NCI-H345 (cell line): ENCODE results near the gene MRPL36.
"Not testable (repeated sequence)": the region's sequence is repeated elsewhere in the genome, so short reads cannot be mapped to it uniquely, and the experiment has no call there.

Experiments used
- DNase-seq: peaks from one replicate; lab custom pipeline; 2025; lab: John Stamatoyannopoulos, UW

MRPL36 gene

GRCh38 chr5:1832511-1833250 is 33.0 kb upstream of the MRPL36 start:
- DNase-seq: no peak

GRCh38 chr5:1831677-1832313 is 32.2 kb upstream of the MRPL36 start:
- no peak for DNase-seq

GRCh38 chr5:1831257-1831656 is 31.6 kb upstream of the MRPL36 start:
- DNase-seq: no peak

- no peak for DNase-seq
These were observed 31.1 kb upstream of the MRPL36 start for GRCh38 chr5:1830571-1831228.

DNA sequence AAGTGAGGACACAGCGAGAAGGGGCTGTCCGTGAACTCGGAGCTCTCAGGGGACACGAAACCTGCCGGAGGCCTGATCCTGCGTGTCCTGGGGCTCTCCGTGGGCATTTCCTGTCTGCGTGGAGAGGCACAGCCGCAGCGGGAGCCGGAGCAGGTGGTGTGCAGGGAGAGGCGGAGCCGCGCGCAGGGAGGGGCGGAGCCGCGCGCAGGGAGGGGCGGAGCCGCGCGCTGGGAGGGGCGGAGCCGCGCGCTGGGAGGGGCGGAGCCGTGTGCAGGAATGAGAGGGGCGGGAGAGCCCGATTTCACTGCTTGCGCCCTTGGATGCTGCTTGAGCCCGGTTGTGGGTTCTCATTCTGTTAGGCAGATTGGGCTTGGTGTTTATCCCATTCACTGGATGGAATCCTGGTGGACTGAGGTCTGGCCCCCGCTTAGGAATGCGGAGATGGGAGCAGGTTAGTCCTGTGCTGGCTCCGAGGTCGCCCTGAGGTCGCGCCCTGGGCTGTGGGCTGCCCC is 28.3 kb upstream of the MRPL36 start:
- DNase-seq: no peak

- DNase-seq: no peak
These were observed 27.6 kb upstream of the MRPL36 start for GRCh38 chr5:1827025-1827885.

DNA sequence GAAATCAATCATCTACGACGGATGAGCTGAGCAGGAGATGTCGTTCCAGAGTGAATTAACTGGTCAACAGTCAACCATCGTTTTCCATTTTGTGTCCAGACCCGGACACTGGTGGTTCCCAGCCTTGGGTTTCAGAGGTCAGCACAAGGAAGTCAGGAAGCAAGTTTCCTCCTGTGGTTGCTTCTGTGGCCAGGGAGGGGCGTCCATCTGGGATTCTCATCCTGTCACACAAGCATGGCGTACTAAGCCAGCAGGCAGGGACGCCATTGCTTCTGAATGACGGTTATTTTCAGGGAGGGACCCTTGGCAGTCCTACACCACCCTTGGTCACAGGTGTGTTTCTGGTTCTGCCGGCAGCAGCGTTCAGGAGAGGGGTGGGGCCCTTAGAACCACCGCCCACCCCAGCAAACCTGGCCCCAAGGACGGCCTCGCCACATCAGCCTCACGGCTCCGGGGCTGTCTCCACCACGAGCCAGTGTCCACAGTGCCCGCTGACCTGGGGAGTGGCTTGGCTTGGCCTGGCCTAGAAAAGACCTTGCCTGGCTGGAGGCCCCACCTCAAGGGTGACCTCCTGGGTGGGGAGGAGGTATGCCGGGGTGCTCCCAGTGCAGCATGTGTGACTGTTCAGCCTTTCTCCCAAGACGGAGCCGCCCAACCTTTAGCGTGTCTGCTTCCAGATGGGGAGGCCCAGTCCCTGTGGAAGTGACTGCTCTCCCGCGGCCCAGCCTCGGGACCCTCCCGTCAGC is 26.8 kb upstream of the MRPL36 start:
- no peak for DNase-seq

GRCh38 chr5:1824903-1825841 is 25.5 kb upstream of the MRPL36 start:
- DNase-seq: no peak

GRCh38 chr5:1824109-1824821 is 24.6 kb upstream of the MRPL36 start:
- no peak for DNase-seq

- no peak for DNase-seq
These were observed 23.9 kb upstream of the MRPL36 start for GRCh38 chr5:1823381-1824034.

DNA sequence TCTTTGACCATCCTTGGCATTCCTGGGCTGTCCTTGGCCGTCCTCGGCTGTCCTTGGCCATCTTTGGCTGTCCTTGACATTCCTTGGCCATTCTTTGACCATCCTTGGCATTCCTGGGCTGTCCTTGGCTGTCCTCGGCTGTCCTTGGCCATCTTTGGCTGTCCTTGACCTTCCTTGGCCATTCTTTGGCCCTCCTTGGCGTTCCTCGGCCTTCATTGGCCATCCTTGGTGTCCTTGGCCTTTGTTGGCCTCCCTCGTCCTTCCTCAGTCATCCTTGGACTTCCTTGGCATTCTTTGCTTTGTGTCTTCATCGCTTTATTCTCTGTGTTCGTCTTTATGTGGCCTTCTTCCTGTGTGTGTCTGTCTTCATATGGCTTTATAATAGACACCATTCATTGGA is 22.2 kb upstream of the MRPL36 start:
- DNase-seq: no peak

GRCh38 chr5:1820926-1821325 is 21.3 kb upstream of the MRPL36 start:
- DNase-seq: no peak

DNA sequence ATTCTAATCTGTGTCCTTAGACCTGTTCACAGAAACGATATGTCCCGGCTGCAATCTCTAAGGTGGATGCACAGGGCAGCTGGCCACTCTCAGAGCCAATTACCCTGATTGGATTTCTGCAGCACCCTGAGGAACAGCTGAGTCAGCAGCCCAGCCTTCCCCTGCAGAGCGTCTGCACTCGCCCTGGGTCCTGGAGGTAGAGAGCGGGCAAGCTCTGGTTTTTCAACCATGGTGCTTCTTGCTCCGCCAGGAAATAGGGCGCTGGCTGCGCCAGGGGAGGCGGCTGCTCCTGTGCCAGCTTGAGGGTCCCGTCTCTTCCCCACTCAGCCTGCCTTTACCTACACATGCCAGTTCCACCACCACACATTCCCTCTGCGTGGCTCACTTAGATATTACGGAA is 20.7 kb upstream of the MRPL36 start:
- no peak for DNase-seq

- no peak for DNase-seq
These were observed 19.8 kb upstream of the MRPL36 start for GRCh38 chr5:1819458-1819857.

DNA sequence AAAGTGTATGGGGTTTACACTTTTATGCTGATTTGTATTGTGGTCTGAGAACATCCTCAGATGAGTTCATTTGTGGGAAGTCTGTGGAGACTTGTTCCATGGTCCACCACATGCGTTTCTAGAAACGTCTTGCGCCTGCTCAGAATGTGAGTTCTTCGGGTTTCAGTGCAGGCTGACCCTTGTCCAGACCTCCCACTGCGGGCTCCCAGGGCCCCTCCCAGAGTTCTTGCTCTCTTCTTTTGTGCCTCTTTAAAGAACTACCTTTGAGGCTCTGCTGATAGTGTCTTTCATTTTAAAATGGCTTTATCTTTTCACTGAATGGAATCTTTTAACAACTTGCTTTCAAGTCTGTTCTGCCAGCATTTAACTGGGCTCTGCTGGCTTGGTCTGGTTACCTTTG is 19.1 kb upstream of the MRPL36 start:
- no peak for DNase-seq

DNA sequence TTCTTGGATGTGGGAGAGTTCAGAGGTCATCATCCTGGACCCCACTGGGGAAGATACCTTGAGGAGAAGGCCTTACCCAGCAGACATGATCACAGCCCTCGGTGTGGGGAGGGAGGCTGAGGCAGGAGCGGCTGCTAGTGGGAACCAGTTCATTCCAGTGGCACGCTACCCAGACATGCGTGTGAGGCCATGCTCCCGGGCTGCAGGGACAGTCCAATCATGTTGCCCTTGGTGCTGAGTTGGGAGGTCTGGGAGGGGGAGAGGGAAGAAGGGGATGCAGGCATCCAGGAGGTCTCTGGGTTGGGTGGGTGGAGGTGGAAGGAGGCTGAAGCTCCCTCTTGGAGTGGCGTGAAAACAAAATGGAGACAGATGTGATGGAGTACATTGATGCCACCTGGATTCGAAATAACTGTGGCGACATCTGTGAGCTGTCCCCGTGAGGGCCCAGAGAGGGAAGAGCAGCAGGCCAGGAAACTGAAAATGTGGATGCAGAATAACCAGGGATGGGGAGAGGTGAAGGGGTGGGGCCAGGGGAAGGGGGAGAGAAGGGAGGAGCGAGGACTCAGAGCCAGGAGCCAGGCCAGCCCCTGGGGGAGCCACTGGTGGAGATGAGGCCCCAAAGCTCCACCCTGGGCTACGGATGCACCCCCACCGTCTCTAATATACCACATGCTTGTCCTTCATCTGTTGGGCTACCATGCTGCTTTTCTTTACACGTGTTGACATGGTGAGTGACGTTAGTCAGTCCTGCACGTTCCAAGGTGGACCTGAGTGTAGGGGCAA is 17.8 kb upstream of the MRPL36 start:
- DNase-seq: no peak

DNA sequence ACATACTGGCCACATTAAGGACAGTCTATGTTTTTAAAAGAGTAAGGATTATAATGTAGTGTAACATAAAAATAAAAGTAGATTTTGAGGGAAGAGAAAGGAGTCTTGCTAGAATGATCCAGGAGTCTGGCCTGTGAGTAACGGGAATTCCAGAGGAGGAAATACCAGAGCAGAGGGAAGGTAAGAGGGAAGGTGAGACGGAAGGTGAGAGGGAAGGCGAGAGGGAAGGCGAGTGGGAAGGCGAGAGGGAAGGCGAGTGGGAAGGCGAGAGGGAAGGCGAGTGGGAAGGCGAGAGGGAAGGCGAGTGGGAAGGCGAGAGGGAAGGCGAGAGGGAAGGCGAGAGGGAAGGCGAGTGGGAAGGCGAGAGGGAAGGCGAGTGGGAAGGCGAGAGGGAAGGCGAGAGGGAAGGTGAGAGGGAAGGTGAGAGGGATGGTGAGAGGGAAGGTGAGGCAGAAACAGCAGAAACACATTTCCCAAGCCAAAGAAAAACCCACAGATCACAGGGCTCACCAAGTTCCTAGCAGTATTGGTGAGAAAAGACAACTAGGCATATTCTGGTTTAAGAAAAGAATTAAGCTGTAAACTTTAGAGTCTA is 17.0 kb upstream of the MRPL36 start:
- not testable (repeated sequence) for DNase-seq

DNA sequence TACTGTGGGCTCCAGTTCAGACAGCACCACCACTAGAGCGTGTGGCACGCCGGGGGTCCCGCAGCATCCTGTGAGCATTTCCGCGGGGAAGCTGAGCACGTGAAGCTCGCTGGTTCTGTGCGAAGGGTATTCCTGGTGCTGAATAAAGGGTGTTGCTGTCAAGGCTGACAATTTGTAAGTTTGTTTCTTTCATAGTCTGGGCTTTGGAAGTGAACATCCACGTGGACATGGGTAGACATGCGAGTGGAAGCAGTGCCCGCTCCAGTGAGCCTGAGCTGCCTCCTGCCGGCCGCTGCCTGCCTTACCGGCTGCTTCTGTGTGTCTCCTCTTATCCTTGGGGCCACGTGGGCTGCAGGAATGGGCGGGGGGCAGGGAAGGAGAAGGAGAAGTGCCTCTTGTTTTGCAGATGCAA is 16.2 kb upstream of the MRPL36 start:
- no peak for DNase-seq
